Activated naive CD4-positive, alpha-beta T cell treated with Interleukin-2 at 50 U/mL for 16 hours (primary cell): ENCODE results near the gene HMCN1.

Source experiments
- DNase-seq: peaks from one replicate; pipeline ENCODE4 v3.0.0-alpha.2; 2020

Gene HMCN1

GRCh38 chr1:185972096-185972850 lies 238.1 kb downstream of the HMCN1 start:
- DNase-seq = no peak

- DNase-seq = no peak
These were observed 239.5 kb downstream of the HMCN1 start for GRCh38 chr1:185973645-185974044.

GRCh38 chr1:185974367-185975170 lies 240.4 kb downstream of the HMCN1 start:
- DNase-seq = no peak

GRCh38 chr1:185980891-185981290 lies 246.7 kb downstream of the HMCN1 start:
- DNase-seq = no peak

- DNase-seq = no peak
These were observed 250.1 kb downstream of the HMCN1 start for GRCh38 chr1:185984113-185984836.

- no peak for DNase-seq
These were observed 253.6 kb downstream of the HMCN1 start for GRCh38 chr1:185987611-185988321.

- no peak for DNase-seq
These were observed 256.4 kb downstream of the HMCN1 start for GRCh38 chr1:185990565-185990964.

- no peak for DNase-seq
These were observed 257.1 kb downstream of the HMCN1 start for GRCh38 chr1:185991266-185991665.

- DNase-seq = no peak
These were observed 262.0 kb downstream of the HMCN1 start for GRCh38 chr1:185996211-185996610.

GRCh38 chr1:185998391-185998790 lies 264.2 kb downstream of the HMCN1 start:
- no peak for DNase-seq

- DNase-seq = no peak
These were observed 268.2 kb downstream of the HMCN1 start for GRCh38 chr1:186002406-186002805.

- DNase-seq = no peak
These were observed 275.0 kb downstream of the HMCN1 start for GRCh38 chr1:186009039-186009737.

- no peak for DNase-seq
These were observed 280.3 kb downstream of the HMCN1 start for GRCh38 chr1:186014370-186015037.

- no peak for DNase-seq
These were observed 282.7 kb downstream of the HMCN1 start for GRCh38 chr1:186016856-186017255.

- no peak for DNase-seq
These were observed 288.0 kb downstream of the HMCN1 start for GRCh38 chr1:186022184-186022583.

- DNase-seq = no peak
These were observed 292.8 kb downstream of the HMCN1 start for GRCh38 chr1:186026946-186027345.

GRCh38 chr1:186027621-186028020 lies 293.4 kb downstream of the HMCN1 start:
- no peak for DNase-seq

GRCh38 chr1:186030453-186030852 lies 296.3 kb downstream of the HMCN1 start:
- DNase-seq = no peak

- no peak for DNase-seq
These were observed 299.7 kb downstream of the HMCN1 start for GRCh38 chr1:186033847-186034271.

GRCh38 chr1:186042230-186042629 lies 308.0 kb downstream of the HMCN1 start:
- no peak for DNase-seq

GRCh38 chr1:186043296-186043695 lies 309.1 kb downstream of the HMCN1 start:
- no peak for DNase-seq
